BJ (cell line): ENCODE measurements around the gene ZDHHC14. TPM values are rescaled to one million over a fixed set of nuclear protein-coding genes. Genes with fewer than 3 reads are reported as not detected.

Source experiments
- CTCF ChIA-PET: fragments of 350-600 bp; formaldehyde crosslinking; extraction: SDS; loops from one replicate; lab custom pipeline; 2021; ENCODE audit warnings: antibody characterized with exemption, inconsistent platforms; lab: Yijun Ruan, JAX
- POLR2A ChIA-PET: fragments of 300-600 bp; sonication (Branson Sonifier 250); formaldehyde crosslinking; extraction: SDS; loops from one replicate; lab custom pipeline; 2021; ENCODE audit warnings: antibody characterized with exemption; lab: Charles Lee
- DNase-seq: peaks from one replicate; pipeline ENCODE4 v3.0.0-alpha.2; 2011; ENCODE audit warnings: low read depth
- H3K27me3 ChIP-seq: 2 replicates; pipeline ENCODE4 v1.6.0; 2011; ENCODE audit warnings: low read length; ENCODE audit not compliant: control insufficient read depth, insufficient read depth
- H3K36me3 ChIP-seq: 2 replicates; pipeline ENCODE4 v1.5.1; 2011; ENCODE audit warnings: low read length; ENCODE audit not compliant: control insufficient read depth, insufficient read depth
- H3K4me3 ChIP-seq: 2 replicates; pipeline ENCODE4 v1.5.1; 2011; ENCODE audit warnings: low read depth, mild to moderate bottlenecking, control low read depth, low read length
- CTCF ChIP-seq: IDR thresholded peaks from 2 replicates; pipeline ENCODE4 v1.5.1; 2011; ENCODE audit warnings: low read depth, mild to moderate bottlenecking, control low read depth, inconsistent platforms, low read length, moderate library complexity; ENCODE audit not compliant: insufficient read depth
- polyA plus RNA-seq: library from polyadenylated mRNA; depleted of rRNA; stranded (reverse); fragments of >200 nt; gene quantifications from 2 replicates; pipeline ENCODE4 v1.2.3, GENCODE V29; 2011

The ZDHHC14 gene
- polyA plus RNA-seq, 1 experiment: 3.6 TPM

- ChIA-PET CTCF (no interaction called here), POLR2A (no interaction called here)
- Histone ChIP-seq H3K36me3 (no peaks in the 10 kb centered on the region), H3K4me3 (no peak overlapping the region), H3K27me3 (no peaks in the 10 kb centered on the region)
- DNase-seq: no peak
- TF ChIP-seq CTCF: no peak
These were observed 4.5 kb downstream of the ZDHHC14 start for GRCh38 chr6:157385482-157385881.

DNA sequence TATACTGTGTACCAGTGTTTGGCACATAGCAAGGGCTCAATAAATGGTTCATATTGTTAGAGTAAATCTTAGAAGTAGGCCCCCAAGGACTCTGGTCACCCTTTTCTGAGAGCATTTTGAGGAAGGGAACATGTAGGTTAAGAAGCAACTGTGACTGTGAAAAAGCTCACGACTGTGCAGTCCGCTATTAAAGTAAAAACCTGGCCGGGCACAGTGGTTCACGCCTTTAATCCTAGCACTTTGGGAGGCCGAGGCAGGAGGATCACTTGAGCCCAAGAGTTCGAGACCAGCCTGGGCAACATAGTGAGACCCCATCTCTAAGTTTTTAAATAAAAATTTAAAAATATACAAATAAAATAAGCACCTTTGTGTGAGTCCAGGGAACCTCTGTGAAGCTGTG is 5.0 kb downstream of the ZDHHC14 start:
- H3K4me3 ChIP-seq: no peak overlapping the region
- no peak for TF ChIP-seq CTCF
- DNase-seq: no peak
- POLR2A ChIA-PET: no interaction called here
- CTCF ChIA-PET: no interaction called here
- H3K27me3 ChIP-seq: no peaks in the 10 kb centered on the region
- H3K36me3 ChIP-seq: no peaks in the 10 kb centered on the region

GRCh38 chr6:157386454-157386853 is 5.5 kb downstream of the ZDHHC14 start:
- H3K36me3 ChIP-seq: no peaks in the 10 kb centered on the region
- H3K4me3 ChIP-seq: no peak overlapping the region
- TF ChIP-seq CTCF: no peak
- no peaks in the 10 kb centered on the region for H3K27me3 ChIP-seq
- DNase-seq: no peak
- CTCF ChIA-PET: no interaction called here
- POLR2A ChIA-PET: no interaction called here

GRCh38 chr6:157388924-157389323 is 7.9 kb downstream of the ZDHHC14 start:
- H3K4me3 ChIP-seq: no peak overlapping the region
- TF ChIP-seq CTCF: no peak
- ChIA-PET POLR2A (no interaction called here), CTCF (no interaction called here)
- H3K36me3 ChIP-seq: no peaks in the 10 kb centered on the region
- no peaks in the 10 kb centered on the region for H3K27me3 ChIP-seq
- no peak for DNase-seq

GRCh38 chr6:157390273-157391060 is 9.5 kb downstream of the ZDHHC14 start:
- TF ChIP-seq CTCF: no peak
- Histone ChIP-seq H3K4me3 (no peak overlapping the region), H3K27me3 (no peaks in the 10 kb centered on the region), H3K36me3 (no peaks in the 10 kb centered on the region)
- no peak for DNase-seq
- ChIA-PET CTCF (no interaction called here), POLR2A (no interaction called here)
